ENCODE results near the gene SETD7.

DNA sequence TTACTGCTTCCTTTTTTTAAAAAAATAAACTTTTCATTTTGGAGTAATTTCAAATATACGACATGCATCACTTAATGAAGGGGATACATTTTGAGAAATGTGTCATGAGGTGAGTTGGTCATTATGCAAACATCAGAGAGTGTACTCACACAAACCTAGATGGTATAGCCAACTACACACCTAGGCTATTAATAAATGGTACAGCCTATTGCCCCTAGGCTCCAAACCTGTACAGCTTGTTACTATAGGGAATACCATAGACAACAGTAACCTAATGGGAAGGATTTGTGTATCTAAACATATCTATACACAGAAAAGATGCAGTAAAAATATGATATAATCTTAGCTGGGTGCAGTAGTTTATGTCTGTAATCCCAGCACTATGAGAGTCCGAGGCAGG lies 29.1 kb downstream of the SETD7 start:
- TF ChIP-seq, protein P1, sequence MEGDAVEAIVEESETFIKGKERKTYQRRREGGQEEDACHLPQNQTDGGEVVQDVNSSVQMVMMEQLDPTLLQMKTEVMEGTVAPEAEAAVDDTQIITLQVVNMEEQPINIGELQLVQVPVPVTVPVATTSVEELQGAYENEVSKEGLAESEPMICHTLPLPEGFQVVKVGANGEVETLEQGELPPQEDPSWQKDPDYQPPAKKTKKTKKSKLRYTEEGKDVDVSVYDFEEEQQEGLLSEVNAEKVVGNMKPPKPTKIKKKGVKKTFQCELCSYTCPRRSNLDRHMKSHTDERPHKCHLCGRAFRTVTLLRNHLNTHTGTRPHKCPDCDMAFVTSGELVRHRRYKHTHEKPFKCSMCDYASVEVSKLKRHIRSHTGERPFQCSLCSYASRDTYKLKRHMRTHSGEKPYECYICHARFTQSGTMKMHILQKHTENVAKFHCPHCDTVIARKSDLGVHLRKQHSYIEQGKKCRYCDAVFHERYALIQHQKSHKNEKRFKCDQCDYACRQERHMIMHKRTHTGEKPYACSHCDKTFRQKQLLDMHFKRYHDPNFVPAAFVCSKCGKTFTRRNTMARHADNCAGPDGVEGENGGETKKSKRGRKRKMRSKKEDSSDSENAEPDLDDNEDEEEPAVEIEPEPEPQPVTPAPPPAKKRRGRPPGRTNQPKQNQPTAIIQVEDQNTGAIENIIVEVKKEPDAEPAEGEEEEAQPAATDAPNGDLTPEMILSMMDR (IDR thresholded peaks at IDR 0.05): no peak
- TF ChIP-seq POLR2A (IDR thresholded peaks at IDR 0.05): no peak
